ENCODE measurements around the gene BBX.

- TF ChIP-seq CTCF (IDR thresholded peaks at IDR 0.05) (no peak), POLR2A (IDR thresholded peaks at IDR 0.05) (no peak), EP300 (IDR thresholded peaks at IDR 0.05) (no peak)
These were observed 40.3 kb downstream of the BBX start for GRCh38 chr3:107562969-107563529.
